Upper lobe of left lung (tissue), 6 donors: ENCODE data around the gene NKD2. TPM values are rescaled to one million over a fixed set of nuclear protein-coding genes. Genes with fewer than 3 reads are reported as not detected.

ENCODE experiments used
- ATAC-seq, 2 donors: fragments of 200-7000 bp; cut with Tn5 transposase; one replicate each; pipeline ENCODE4 v1.9.1; 2022; ENCODE audit warnings: mild to moderate bottlenecking in 2 of 2, moderate library complexity in 2 of 2; ENCODE audit not compliant: low FRiP score in 2 of 2
- DNase-seq, 2 donors: peaks; one replicate each; pipeline ENCODE4 v3.0.0-alpha.2; 2019 to 2020
- H3K27ac ChIP-seq, 4 donors: fragments of 200-600 bp; sonication (generic); one replicate each; pipeline ENCODE4 v1.5.1; 2016 to 2019
- H3K27me3 ChIP-seq, 4 donors: fragments of 200-600 bp; sonication (generic); one replicate each; pipeline ENCODE4 v1.5.1; 2017 to 2019
- H3K36me3 ChIP-seq, 4 donors: fragments of 200-600 bp; sonication (generic); one replicate each; pipeline ENCODE4 v1.5.1; 2016 to 2019
- H3K4me1 ChIP-seq, 4 donors: fragments of 200-600 bp; sonication (generic); one replicate each; pipeline ENCODE4 v1.5.1; 2018 to 2019
- H3K4me3 ChIP-seq, 4 donors: fragments of 200-600 bp; sonication (generic); one replicate each; pipeline ENCODE4 v1.5.1; 2017 to 2019; ENCODE audit warnings: mild to moderate bottlenecking in 2 of 4, moderate library complexity in 1 of 4
- H3K9me3 ChIP-seq, 4 donors: fragments of 200-600 bp; sonication (generic); one replicate each; pipeline ENCODE4 v1.5.1; 2018 to 2019
- EP300 ChIP-seq, 4 donors: sonication (generic); formaldehyde crosslinking; IDR thresholded peaks; one replicate each; pipeline ENCODE4 v1.5.1; 2017; ENCODE audit warnings: antibody characterized with exemption in 4 of 4, control low read depth in 2 of 4
- POLR2A ChIP-seq, 4 donors: fragments of 450-650 bp; IDR thresholded peaks; one replicate each; pipeline ENCODE4 v1.5.1; 2016 to 2017; ENCODE audit warnings: antibody characterized with exemption in 4 of 4, mild to moderate bottlenecking in 2 of 4
- POLR2AphosphoS5 ChIP-seq, 2 donors: sonication (generic); formaldehyde crosslinking; IDR thresholded peaks; one replicate each; pipeline ENCODE4 v1.5.1; 2017; ENCODE audit warnings: antibody characterized with exemption in 2 of 2
- WGBS, 2 donors: methylation state at CpG; one replicate each; pipeline ENCODE4 v1.1.5; 2017 to 2018; 5-methylcytosine and 5-hydroxymethylcytosine counted together
- total RNA-seq, 6 donors: library from RNA; depleted of rRNA in 4 of 6; stranded (reverse); fragments of >200 nt in 4 of 6; gene quantifications; one replicate each; pipeline versions ENCODE4 v1.1.0 to v1.2.1, GENCODE V29; 2016 to 2021
- TF ChIP-seq, protein P1 (sequence below), 6 experiments: fragments of 450-650 bp in 4 of 6; fragments of 200-600 bp in 2 of 6; sonication (generic) in 2 of 6; IDR thresholded peaks; one replicate each; pipeline ENCODE4 v1.5.1; 2016 to 2019; ENCODE audit warnings: antibody characterized with exemption in 6 of 6
- donor health status: DM: no; HTN: no; CAD: no; lungs with moderate emphysema.
- donor health status: DM: no; HTN: yes; CAD: no; lungs with severe emphysema.

NKD2 gene
- total RNA-seq, 6 donors from 2014 or later: 8.9 to 126 (median 50.6) TPM

DNA sequence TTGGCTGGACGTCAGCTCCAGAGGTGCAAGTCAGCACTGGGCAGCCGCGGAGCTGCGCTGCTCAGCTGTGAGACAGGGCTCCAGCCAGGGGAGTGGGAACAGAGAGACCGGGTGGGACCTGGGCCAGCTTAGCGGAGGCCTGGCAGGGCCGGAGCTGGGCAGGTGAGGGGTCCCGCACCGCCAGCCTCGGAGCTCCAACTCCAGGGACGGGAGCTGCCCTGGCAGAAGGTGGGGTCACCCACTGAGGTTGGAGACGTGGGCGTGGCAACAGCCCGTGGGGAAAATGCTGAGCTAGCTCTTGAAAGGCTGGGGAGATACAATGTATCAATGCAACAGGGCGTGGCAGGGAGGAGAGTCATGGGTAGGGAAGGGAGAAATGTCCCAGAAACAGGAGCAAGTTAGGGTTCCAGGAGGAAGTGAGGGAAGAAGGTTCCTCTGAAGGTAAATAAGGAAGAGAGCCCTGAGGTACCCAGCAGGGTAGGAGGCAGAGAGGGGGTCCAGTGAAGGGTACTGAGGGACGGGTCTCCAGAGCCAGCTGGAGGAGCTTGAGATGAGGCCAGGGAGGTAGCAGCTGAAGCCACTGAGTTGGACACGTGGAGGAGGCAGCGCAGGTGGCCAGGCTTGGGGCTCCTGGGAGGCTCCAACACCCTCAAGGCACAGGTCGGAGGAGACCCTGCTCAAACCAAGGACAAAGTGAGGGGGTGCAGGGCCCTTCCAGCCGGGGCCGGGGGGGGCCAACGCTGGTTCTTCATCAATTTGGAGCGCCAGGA, 736 bp upstream of the NKD2 start:
- H3K9me3 ChIP-seq: no peaks in the 10 kb centered on the region
- 55% methylated on average over 7 to 19 of the region's 23 CpGs for WGBS, 2 donors
- H3K4me1 ChIP-seq: peaks cover 33 to 51% (median 36%) of the 10 kb centered on the region in 4 donors
- no peaks in the 10 kb centered on the region for H3K36me3 ChIP-seq
- TF ChIP-seq POLR2AphosphoS5 (IDR thresholded peaks at IDR 0.05) (no peak), EP300 (IDR thresholded peaks at IDR 0.05) (no peak), POLR2A (IDR thresholded peaks at IDR 0.05) (no peak)
- TF ChIP-seq, protein P1, sequence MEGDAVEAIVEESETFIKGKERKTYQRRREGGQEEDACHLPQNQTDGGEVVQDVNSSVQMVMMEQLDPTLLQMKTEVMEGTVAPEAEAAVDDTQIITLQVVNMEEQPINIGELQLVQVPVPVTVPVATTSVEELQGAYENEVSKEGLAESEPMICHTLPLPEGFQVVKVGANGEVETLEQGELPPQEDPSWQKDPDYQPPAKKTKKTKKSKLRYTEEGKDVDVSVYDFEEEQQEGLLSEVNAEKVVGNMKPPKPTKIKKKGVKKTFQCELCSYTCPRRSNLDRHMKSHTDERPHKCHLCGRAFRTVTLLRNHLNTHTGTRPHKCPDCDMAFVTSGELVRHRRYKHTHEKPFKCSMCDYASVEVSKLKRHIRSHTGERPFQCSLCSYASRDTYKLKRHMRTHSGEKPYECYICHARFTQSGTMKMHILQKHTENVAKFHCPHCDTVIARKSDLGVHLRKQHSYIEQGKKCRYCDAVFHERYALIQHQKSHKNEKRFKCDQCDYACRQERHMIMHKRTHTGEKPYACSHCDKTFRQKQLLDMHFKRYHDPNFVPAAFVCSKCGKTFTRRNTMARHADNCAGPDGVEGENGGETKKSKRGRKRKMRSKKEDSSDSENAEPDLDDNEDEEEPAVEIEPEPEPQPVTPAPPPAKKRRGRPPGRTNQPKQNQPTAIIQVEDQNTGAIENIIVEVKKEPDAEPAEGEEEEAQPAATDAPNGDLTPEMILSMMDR (IDR thresholded peaks at IDR 0.05): no peak
- H3K27me3 ChIP-seq: peaks cover 0 to 34% (median 13%) of the 10 kb centered on the region in 4 donors
- no peak for ATAC-seq
- H3K4me3 ChIP-seq: peak overlapping the region in 3 of 4 donors; percentile 50 to 58 (median 55)
- H3K27ac ChIP-seq: peak overlapping the region in 2 of 4 donors; percentile 27 to 60
- peak; percentile 20 to 78 for DNase-seq

DNA sequence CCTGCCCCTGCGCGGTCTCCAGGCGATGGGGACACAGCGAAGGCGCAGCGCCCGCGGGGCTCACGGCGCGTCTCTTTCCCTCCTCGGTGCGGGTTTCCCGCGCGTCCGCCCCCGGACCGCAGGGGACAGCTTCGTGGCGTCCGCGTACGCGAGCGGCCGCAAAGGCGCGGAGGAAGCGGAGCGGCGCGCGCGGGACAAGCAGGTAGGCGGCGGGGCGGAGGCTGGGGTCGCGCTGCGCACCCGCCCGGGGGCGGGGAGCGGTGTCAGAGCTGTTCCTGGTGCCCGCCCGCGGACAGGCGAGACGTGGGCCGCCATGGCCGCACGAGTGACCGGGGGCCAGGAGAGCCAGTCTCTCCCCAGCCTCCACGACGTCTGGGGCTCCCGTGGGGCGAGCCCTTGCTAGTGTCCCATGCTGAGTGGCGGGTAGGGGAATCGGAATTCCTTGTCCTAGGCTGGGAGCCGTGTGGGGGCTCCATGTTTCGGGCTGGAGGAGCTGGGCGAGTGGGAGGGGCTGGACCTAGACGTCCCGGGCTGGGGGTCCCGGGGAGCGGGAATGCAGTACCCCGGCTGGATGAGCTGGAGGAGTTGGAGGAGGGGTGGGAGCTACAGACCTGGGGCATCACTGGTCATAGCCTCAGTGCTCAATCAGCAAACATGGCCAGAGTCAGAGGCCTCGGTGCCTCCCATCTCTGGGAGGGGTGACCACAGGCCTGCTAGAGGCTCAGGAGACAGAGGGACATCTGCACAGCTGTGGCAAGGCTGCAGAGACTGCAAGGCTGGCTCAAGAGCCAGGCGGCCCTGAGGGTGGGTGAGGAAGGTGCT, 968 bp downstream of the NKD2 start:
- peak overlapping the region; percentile 32 to 77 (median 68) for H3K27ac ChIP-seq
- peak; percentile 18 to 82 for DNase-seq
- H3K4me3 ChIP-seq: peak overlapping the region; percentile 16 to 58 (median 52)
- H3K27me3 ChIP-seq: peaks cover 0 to 34% (median 13%) of the 10 kb centered on the region in 4 donors
- H3K4me1 ChIP-seq: peaks cover 23 to 40% (median 27%) of the 10 kb centered on the region in 4 donors
- H3K9me3 ChIP-seq: no peaks in the 10 kb centered on the region
- ATAC-seq: no peak
- WGBS, 2 donors: 22 to 50% methylated on average over 10 to 33 of the region's 70 CpGs
- TF ChIP-seq POLR2AphosphoS5 (IDR thresholded peaks at IDR 0.05): no peak
- TF ChIP-seq POLR2A (IDR thresholded peaks at IDR 0.05): no peak
- TF ChIP-seq, protein P1 (IDR thresholded peaks at IDR 0.05): no peak
- TF ChIP-seq EP300 (IDR thresholded peaks at IDR 0.05): no peak
- H3K36me3 ChIP-seq: no peaks in the 10 kb centered on the region

DNA sequence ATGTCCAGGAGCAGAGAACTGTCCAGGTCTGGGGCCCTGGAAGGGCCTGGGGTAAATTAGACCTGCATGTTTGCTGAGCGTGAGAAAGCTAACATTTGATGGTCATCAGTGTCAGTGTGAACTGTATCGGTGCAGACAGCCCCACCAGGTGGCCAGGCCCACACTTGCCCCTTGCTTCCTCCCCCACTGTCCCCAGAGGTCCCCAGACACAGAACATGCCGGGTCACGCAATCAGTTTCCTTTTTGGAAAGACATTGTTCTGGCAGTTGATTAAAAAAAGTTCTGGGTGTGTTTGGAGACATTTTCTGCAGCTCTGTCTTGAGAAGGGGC, 1.5 kb downstream of the NKD2 start:
- peaks cover 0 to 31% (median 13%) of the 10 kb centered on the region in 4 donors for H3K27me3 ChIP-seq
- peak overlapping the region in 3 of 4 donors; percentile 32 to 77 (median 66) for H3K27ac ChIP-seq

DNA sequence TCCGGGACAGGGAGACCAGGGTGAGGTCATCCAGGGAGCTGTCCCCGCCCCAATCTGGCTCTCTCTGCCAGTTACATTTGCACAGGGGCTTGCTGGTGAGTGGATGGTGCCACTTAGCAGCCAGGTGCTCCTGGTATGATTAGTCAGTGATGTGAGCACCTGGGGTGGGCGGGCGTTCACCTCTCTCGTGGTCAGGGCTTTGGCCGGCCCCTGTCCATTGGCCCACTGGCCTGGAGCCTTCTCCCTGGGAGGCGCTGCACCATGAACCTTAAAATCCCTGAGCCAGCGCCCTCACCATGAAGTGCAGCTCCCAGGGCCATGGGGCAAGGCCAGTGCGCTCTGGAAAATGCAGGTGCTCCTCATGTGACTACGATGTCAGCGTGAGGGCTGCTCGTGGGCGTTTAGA, 2.0 kb downstream of the NKD2 start:
- ATAC-seq: no peak
- H3K9me3 ChIP-seq: no peaks in the 10 kb centered on the region
- TF ChIP-seq, protein P1 (IDR thresholded peaks at IDR 0.05): no peak
- TF ChIP-seq EP300 (IDR thresholded peaks at IDR 0.05): no peak
- no peak for TF ChIP-seq POLR2AphosphoS5 (IDR thresholded peaks at IDR 0.05)
- no peak for TF ChIP-seq POLR2A (IDR thresholded peaks at IDR 0.05)
- peak in 1 of 2 donors; percentile 20 for DNase-seq
- peak overlapping the region in 3 of 4 donors; percentile 50 to 58 (median 55) for H3K4me3 ChIP-seq
- H3K27me3 ChIP-seq: peaks cover 0 to 27% (median 13%) of the 10 kb centered on the region in 4 donors
- 55 to 68% methylated on average over 7 to 13 of the region's 13 CpGs for WGBS, 2 donors
- H3K4me1 ChIP-seq: peaks cover 14 to 29% (median 17%) of the 10 kb centered on the region in 4 donors
- H3K36me3 ChIP-seq: no peaks in the 10 kb centered on the region
- peak overlapping the region in 2 of 4 donors; percentile 18 to 55 for H3K27ac ChIP-seq

More for the DNA sequence above, 1.5 kb downstream of the NKD2 start:
- ATAC-seq: no peak
- TF ChIP-seq POLR2A (IDR thresholded peaks at IDR 0.05): no peak
- no peak for TF ChIP-seq POLR2AphosphoS5 (IDR thresholded peaks at IDR 0.05)
- TF ChIP-seq, protein P1 (IDR thresholded peaks at IDR 0.05): no peak
- no peak for TF ChIP-seq EP300 (IDR thresholded peaks at IDR 0.05)
- peak overlapping the region in 3 of 4 donors; percentile 50 to 58 (median 55) for H3K4me3 ChIP-seq
- no peak for DNase-seq
- no peaks in the 10 kb centered on the region for H3K9me3 ChIP-seq
- H3K36me3 ChIP-seq: no peaks in the 10 kb centered on the region
- H3K4me1 ChIP-seq: peaks cover 19 to 34% (median 22%) of the 10 kb centered on the region in 4 donors
- 43 to 54% methylated on average over 3 to 4 of the region's 4 CpGs for WGBS, 2 donors
